Stimulated activated CD8-positive, alpha-beta memory T cell treated with anti-CD3 and anti-CD28 coated beads, Interleukin-4, amount 100 ng/mL, for 48 hours (primary cell): ENCODE data around the gene UNC13D.

Source experiments
- DNase-seq: peaks from one replicate; pipeline ENCODE4 v3.0.0-alpha.2; 2020

UNC13D gene

GRCh38 chr17:75791254-75791653, 53.0 kb downstream of the UNC13D start:
- no peak for DNase-seq

GRCh38 chr17:75785016-75785890, 59.0 kb downstream of the UNC13D start:
- peak; percentile 90 for DNase-seq

GRCh38 chr17:75784473-75785015, 59.7 kb downstream of the UNC13D start, which contains the start of gene UNK:
TSS of gene UNK (plus strand) at chr17:75784806. CDS start at chr17:75784881, 75 bp downstream.
- peak; percentile 95 for DNase-seq

- peak; percentile 54 for DNase-seq
Measured at GRCh38 chr17:75783803-75784472, 60.3 kb downstream of the UNC13D start.

GRCh38 chr17:75783069-75783783, 61.0 kb downstream of the UNC13D start:
- DNase-seq: no peak

- no peak for DNase-seq
Measured at GRCh38 chr17:75779987-75780889, 64.0 kb downstream of the UNC13D start.

- peak; percentile 92 for DNase-seq
Measured at GRCh38 chr17:75779250-75779986, 64.8 kb downstream of the UNC13D start.

GRCh38 chr17:75778861-75779249, 65.3 kb downstream of the UNC13D start:
- DNase-seq: peak; percentile 81

- peak; percentile 51 for DNase-seq
Measured at GRCh38 chr17:75778066-75778860, 65.9 kb downstream of the UNC13D start.

GRCh38 chr17:75777296-75777922, 66.8 kb downstream of the UNC13D start:
- DNase-seq: no peak
